ENCODE results near the gene PRR19. TPM values are rescaled to one million over a fixed set of nuclear protein-coding genes. Genes with fewer than 3 reads are reported as not detected.
A peak's percentile ranks its signal among the peaks of the same experiment; 100 is the strongest.

The PRR19 gene, protein sequence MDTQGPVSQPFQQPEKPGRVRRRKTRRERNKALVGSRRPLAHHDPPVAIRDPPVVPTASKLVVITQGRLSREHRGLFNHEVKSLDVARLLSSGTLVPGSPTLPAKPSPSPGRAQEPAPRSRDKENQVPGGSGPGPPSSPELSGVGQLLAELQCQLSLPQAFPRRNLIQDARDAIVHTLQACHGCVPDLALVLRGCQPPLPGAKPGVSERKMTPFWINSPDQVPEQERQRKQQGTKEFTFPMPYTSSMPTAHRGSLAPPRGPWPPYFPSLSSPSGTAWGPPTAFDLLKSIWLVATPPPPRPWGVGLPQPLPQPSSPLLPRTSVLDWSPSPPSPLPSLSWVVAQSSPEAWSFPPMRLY
- total RNA-seq (under 1 TPM in 2 of 4 donors, not detected in 2; 0.19 to 0.51 TPM), polyA plus RNA-seq (under 1 TPM; 0.17 to 0.73 (median 0.60) TPM)
- long read RNA-seq, donor 1 = 0 reads
- long read RNA-seq, donor 2 = 0 reads

DNA sequence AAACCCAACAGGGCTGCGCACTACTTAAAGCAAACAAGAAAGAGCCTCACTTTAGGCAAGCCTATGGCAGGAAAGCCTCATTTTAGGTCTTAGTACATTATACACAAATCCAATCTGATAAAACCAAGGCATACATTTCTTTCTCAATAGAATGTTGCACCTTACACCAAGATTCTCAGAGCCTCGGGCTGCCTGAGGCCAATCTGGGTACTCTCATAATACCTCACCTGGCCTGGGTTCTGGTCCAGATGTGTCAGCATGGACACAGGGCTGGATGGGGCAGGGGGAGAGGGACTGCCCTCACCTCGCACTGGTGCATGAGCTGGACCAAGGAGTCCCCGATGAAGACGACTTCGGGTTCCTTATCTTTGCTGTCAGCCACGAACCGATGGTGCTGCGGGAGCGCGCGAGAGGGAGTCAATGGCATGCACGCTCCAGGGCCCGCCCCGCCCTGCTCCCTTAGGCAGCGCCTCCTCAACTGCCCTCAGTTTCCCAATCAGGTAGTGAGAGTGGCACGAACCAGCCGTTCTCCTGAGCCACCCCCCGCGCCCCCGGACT, at the start of gene PRR19:
Gene PRR19, plus strand, starts transcription at position 487 of the 558 bp plus-strand sequence. CDS start 7,453 bp downstream, outside the sequence.
- WGBS, 3 donors = 12 to 13% (median 12%) methylated on average over 21 of the region's 21 CpGs
- TF ChIP-seq CTCF (IDR thresholded peaks at IDR 0.05) = no peak
- Histone ChIP-seq H3K4me1 (peaks cover 16% of the 10 kb centered on the region), H3K36me3 (ENCODE audit: insufficient read depth in 1 of 2, low read depth in 1 of 2) (no peaks in the 10 kb centered on the region), H3K27ac (peak within 1 kb of the TSS; percentile 18), H3K4me3 (peak within 1 kb of the TSS; percentile 77), H3K9me3 (no peaks in the 10 kb centered on the region), H3K27me3 (ENCODE audit: insufficient read depth in 3 of 3, low read length in 2 of 3) (no peaks in the 10 kb centered on the region)
- peak in 1 of 2 donors; percentile 53 for DNase-seq
- ATAC-seq = peak in 3 of 4 donors; percentile 11 to 19 (median 19)
- intact Hi-C loops (cut with DNase I) = no loop called here

GRCh38 chr19:42252365-42253244, 49.3 kb upstream of the PRR19 start:
- Histone ChIP-seq H3K4me1 (peaks cover 19% of the 10 kb centered on the region), H3K27me3 (ENCODE audit: insufficient read depth in 3 of 3, low read length in 2 of 3) (peaks cover 0 to 4% (median 0%) of the 10 kb centered on the region in 3 donors), H3K9me3 (no peaks in the 10 kb centered on the region), H3K27ac (peak overlapping the region; percentile 92), H3K4me3 (peak overlapping the region; percentile 95), H3K36me3 (ENCODE audit: insufficient read depth in 1 of 2, low read depth in 1 of 2) (no peaks in the 10 kb centered on the region)
- intact Hi-C loops (cut with DNase I) = no loop called here
- peak in 2 of 4 donors; percentile 21 to 28 for ATAC-seq
- DNase-seq = no peak
- 2 to 6% (median 4%) methylated on average over 27 of the region's 27 CpGs for WGBS, 3 donors
- no peak for TF ChIP-seq CTCF (IDR thresholded peaks at IDR 0.05)

DNA sequence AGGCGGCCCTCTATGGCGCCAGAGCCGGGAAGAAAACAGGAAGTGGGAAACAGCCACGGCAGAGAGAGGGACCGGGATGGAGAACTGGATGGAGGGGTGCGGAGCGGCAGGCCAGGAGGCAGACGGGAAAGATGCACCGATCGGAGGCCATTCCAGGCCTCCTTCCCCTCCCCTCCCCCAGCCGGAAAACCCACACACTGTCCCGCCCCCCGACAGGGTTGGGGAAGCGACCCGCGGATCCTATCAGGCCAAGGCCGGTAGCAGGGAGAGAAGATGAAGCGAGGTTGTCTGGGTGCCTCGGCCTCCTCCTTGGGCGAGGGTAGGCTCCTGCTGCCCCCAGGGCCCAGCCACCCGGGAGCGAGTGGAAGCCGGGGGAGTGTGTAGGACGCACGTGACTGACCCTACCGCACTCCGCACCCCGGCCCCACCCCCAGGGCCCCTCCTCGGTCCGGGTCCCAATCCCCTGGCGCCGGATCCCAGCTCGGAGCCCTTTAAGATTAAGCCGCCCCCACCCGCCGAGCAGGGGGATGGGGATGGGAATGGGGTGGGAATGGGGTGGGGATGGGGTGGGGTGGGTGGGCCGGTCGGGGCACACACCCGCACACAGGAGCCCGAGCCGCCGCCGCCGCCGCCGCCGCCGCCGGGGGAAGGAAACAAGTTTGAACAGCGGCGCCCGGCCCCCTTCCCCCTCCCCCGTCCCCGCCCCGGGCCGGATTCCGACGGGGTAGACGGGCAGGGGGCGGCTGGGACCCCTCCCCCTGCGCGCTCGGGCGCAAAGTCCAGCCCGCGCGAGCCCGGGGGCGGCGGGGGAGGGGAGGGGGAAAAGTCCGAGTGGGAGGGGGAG, 48.5 kb upstream of the PRR19 start:
- intact Hi-C loops (cut with DNase I) = no loop called here
- peak; percentile 13 to 28 (median 17) for ATAC-seq
- no peak for TF ChIP-seq CTCF (IDR thresholded peaks at IDR 0.05)
- Histone ChIP-seq H3K27ac (peak overlapping the region; percentile 92), H3K36me3 (ENCODE audit: insufficient read depth in 1 of 2, low read depth in 1 of 2) (no peaks in the 10 kb centered on the region), H3K9me3 (no peaks in the 10 kb centered on the region), H3K4me3 (peak overlapping the region; percentile 95), H3K4me1 (peaks cover 19% of the 10 kb centered on the region), H3K27me3 (ENCODE audit: insufficient read depth in 3 of 3, low read length in 2 of 3) (peaks cover 0 to 4% (median 0%) of the 10 kb centered on the region in 3 donors)
- 2 to 4% (median 3%) methylated on average over 33 to 71 of the region's 71 CpGs for WGBS, 3 donors
- peak; percentile 68 to 80 for DNase-seq
